ENCODE data around the gene TMTC1.

Gene TMTC1

DNA sequence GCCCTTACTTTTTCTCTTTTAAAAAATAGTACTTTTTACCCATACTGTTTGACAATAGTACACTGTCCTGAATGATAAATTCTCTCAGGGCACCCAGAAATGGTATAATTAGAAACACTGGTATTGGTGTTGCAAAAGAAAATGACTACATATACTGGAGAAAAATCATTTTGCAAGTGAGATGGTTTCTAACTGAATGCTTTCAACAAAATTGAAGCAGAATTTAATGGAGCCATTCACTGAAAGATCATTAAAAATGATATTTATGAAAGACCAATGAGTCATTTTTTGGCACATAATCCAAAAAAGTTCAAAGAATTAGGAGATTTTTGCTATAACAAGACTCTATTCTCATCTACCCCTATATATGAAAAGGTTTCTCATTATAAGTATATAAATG is 68.8 kb downstream of the TMTC1 start:
- TF ChIP-seq, protein P1, sequence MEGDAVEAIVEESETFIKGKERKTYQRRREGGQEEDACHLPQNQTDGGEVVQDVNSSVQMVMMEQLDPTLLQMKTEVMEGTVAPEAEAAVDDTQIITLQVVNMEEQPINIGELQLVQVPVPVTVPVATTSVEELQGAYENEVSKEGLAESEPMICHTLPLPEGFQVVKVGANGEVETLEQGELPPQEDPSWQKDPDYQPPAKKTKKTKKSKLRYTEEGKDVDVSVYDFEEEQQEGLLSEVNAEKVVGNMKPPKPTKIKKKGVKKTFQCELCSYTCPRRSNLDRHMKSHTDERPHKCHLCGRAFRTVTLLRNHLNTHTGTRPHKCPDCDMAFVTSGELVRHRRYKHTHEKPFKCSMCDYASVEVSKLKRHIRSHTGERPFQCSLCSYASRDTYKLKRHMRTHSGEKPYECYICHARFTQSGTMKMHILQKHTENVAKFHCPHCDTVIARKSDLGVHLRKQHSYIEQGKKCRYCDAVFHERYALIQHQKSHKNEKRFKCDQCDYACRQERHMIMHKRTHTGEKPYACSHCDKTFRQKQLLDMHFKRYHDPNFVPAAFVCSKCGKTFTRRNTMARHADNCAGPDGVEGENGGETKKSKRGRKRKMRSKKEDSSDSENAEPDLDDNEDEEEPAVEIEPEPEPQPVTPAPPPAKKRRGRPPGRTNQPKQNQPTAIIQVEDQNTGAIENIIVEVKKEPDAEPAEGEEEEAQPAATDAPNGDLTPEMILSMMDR (IDR thresholded peaks at IDR 0.05; ENCODE audit: borderline replicate concordance, insufficient read depth, low read depth, low read length): no peak
- no peak overlapping the region for H3K4me3 ChIP-seq (ENCODE audit: low read depth, low read length)

DNA sequence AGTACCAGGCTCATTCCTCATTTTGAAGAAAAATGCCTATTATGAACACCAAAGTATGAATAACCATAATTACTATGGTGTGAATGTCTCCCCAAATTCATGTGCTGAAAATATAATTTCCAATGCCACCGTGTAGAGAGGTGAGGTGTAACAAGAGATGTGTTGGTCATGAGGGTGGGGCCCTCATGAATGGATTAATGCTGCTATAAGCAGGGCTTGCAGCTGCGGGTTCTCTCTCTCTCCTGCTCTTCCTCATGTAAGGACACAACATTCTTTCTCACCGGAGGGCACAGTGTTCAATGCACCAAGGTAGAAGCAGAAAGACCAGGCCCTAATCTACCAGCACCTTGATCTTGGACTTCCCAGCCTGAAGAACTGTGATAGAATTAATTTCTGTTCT is 70.0 kb downstream of the TMTC1 start:
- TF ChIP-seq, protein P1 (IDR thresholded peaks at IDR 0.05; ENCODE audit: borderline replicate concordance, insufficient read depth, low read depth, low read length): no peak
- H3K4me3 ChIP-seq (ENCODE audit: low read depth, low read length): no peak overlapping the region

DNA sequence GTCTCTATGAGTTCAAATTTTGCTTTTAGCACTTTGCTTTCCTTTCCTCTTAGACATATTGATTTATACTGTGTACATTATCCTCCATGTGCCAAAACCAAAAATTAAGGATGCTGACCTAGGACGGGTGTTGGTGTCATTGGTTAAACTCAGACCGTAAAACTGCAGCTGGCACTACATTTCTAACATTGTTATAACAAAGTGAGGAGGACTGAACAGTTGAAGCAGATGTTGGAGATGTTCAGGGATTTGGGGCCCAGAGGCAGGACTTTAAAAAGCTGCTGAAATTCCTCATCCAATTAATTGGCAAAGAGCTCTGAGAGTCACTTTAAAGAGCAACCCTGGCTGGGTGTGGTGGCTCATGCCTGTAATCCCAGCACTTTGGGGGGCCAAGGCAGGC is 72.4 kb downstream of the TMTC1 start:
- TF ChIP-seq, protein P1 (IDR thresholded peaks at IDR 0.05; ENCODE audit: borderline replicate concordance, insufficient read depth, low read depth, low read length): no peak

DNA sequence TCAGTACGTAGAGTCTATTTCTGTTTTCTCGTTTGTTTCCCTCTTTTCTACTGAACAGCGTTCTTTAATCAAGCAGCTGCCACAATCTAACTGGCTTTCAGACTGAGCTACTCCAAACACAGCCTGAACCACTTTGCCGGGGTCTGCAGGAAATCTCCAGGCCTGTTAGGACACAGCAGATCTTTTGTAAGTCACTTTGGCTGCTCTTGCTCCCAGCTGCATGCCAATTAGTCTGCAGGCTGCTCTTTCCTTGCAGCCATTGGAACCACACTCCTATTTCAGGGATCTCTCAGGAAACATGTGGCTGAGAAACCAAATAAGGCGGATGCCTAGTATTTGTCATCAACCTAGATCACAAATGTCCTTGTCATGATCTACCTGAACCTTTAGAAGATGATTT is 73.6 kb downstream of the TMTC1 start:
- TF ChIP-seq, protein P1 (IDR thresholded peaks at IDR 0.05; ENCODE audit: borderline replicate concordance, insufficient read depth, low read depth, low read length): no peak

More for the DNA sequence above, 72.4 kb downstream of the TMTC1 start:
- H3K4me3 ChIP-seq (ENCODE audit: low read depth, low read length): no peak overlapping the region

DNA sequence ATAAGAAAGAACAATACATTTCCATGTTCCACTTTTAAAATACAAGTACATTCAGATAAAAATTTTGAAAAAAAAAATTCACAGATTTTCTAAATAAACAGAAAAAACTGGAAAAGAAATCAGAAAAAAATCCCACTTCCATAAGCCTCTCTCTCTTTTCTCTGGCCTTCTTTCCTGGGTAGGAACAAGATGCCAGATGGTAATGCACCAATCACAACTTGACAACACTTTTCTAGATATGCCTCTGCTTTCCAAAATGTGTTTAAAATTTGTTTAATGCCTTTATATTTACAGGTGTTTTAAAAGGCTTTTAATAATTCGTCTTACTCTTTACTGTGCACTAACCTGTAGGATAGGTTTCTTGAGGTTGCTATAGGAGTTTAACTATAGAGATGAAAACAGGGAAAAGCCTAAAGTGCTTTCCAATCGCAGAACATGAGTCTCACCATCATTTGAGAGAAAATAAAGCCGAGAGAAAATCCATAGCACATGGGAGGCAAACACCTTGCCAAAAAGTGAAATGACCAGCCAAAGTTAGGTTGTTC is 74.2 kb downstream of the TMTC1 start:
- H3K4me3 ChIP-seq (ENCODE audit: low read depth, low read length): no peak overlapping the region
- TF ChIP-seq, protein P1 (IDR thresholded peaks at IDR 0.05; ENCODE audit: borderline replicate concordance, insufficient read depth, low read depth, low read length): no peak

More for the DNA sequence above, 73.6 kb downstream of the TMTC1 start:
- no peak overlapping the region for H3K4me3 ChIP-seq (ENCODE audit: low read depth, low read length)

DNA sequence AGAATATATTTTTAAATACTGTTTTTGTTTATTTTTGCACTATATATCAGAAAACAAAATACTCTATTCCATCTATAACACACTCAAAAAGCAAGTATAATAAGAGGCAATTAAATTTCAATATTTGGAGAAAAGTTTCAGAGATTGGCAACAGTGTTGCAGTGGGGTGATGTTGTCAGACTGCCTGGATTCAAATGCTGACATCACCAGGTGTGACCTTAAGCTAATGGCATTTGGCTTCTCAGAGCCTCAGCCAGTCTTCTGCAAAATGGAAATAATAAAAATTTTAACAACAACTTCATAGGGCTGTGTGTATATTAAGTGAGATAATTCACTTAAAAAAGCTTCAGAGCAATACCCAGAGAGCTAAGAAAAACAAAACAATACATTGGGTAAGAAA is 74.7 kb downstream of the TMTC1 start:
- TF ChIP-seq, protein P1 (IDR thresholded peaks at IDR 0.05; ENCODE audit: borderline replicate concordance, insufficient read depth, low read depth, low read length): no peak
- H3K4me3 ChIP-seq (ENCODE audit: low read depth, low read length): no peak overlapping the region

DNA sequence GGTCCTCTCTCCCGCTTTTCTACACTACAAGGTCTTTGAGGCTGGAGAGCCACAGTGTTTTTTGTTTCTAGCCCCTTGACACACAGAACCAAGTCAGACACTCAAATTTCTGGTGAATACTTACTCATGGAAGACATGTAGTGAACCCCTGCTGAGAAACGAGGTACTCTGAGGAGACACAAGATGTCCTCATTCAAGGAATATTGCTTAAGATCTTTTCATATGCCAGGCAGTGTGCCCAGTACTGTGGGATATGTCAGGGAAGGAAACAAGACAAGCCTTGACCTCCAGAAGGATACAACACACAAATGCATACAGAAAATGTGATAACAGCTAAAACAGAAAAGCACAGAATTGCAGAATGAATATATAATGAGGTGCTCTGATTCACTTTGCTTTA is 75.9 kb downstream of the TMTC1 start:
- no peak overlapping the region for H3K4me3 ChIP-seq (ENCODE audit: low read depth, low read length)
- TF ChIP-seq, protein P1 (IDR thresholded peaks at IDR 0.05; ENCODE audit: borderline replicate concordance, insufficient read depth, low read depth, low read length): no peak
